ENCODE measurements around the gene DIPK1B. TPM values are rescaled to one million over a fixed set of nuclear protein-coding genes. Genes with fewer than 3 reads are reported as not detected.

The DIPK1B gene
- total RNA-seq, 1 experiment from 2014 or later: 4.0 TPM

- BruUV-seq (replicated peaks): no TSS peak
- CTCF ChIA-PET: no interaction called here
- no peak overlapping the region for H3K27ac Mint-ChIP-seq (ENCODE audit: unreplicated experiment)
Measured at GRCh38 chr9:136720898-136721338, 8.5 kb downstream of the DIPK1B start.

GRCh38 chr9:136721339-136722092 lies 9.1 kb downstream of the DIPK1B start:
- no peak overlapping the region for H3K27ac Mint-ChIP-seq (ENCODE audit: unreplicated experiment)
- CTCF ChIA-PET: no interaction called here
- no peaks in the 10 kb centered on the region for H3K27me3 Mint-ChIP-seq (ENCODE audit: unreplicated experiment)
- H3K4me3 Mint-ChIP-seq (ENCODE audit: low read depth, unreplicated experiment): no peak overlapping the region
- DNase-seq: no peak
- BruUV-seq (replicated peaks): no TSS peak
- H3K9me3 Mint-ChIP-seq (ENCODE audit: low read depth, unreplicated experiment): no peaks in the 10 kb centered on the region
- H3K36me3 Mint-ChIP-seq (ENCODE audit: insufficient read depth, unreplicated experiment): peaks cover 44% of the 10 kb centered on the region
- no peak for TF ChIP-seq CTCF (IDR thresholded peaks at IDR 0.05; ENCODE audit: unreplicated experiment)
- intact Hi-C loops (cut with micrococcal nuclease; ENCODE audit: unreplicated experiment): no loop called here
- H3K4me1 Mint-ChIP-seq (ENCODE audit: low read depth, unreplicated experiment): peaks cover 4% of the 10 kb centered on the region

More at GRCh38 chr9:136720898-136721338, 8.5 kb downstream of the DIPK1B start:
- H3K4me1 Mint-ChIP-seq (ENCODE audit: low read depth, unreplicated experiment): no peaks in the 10 kb centered on the region
- H3K36me3 Mint-ChIP-seq (ENCODE audit: insufficient read depth, unreplicated experiment): peaks cover 40% of the 10 kb centered on the region
- intact Hi-C loops (cut with micrococcal nuclease; ENCODE audit: unreplicated experiment): no loop called here
- no peak for DNase-seq
- no peaks in the 10 kb centered on the region for H3K9me3 Mint-ChIP-seq (ENCODE audit: low read depth, unreplicated experiment)
- no peak for TF ChIP-seq CTCF (IDR thresholded peaks at IDR 0.05; ENCODE audit: unreplicated experiment)
- peaks cover 6% of the 10 kb centered on the region for H3K27me3 Mint-ChIP-seq (ENCODE audit: unreplicated experiment)
- no peak overlapping the region for H3K4me3 Mint-ChIP-seq (ENCODE audit: low read depth, unreplicated experiment)

GRCh38 chr9:136722093-136722968 lies 10.0 kb downstream of the DIPK1B start:
- Mint-ChIP-seq H3K9me3 (ENCODE audit: low read depth, unreplicated experiment) (no peaks in the 10 kb centered on the region), H3K36me3 (ENCODE audit: insufficient read depth, unreplicated experiment) (peaks cover 53% of the 10 kb centered on the region), H3K27me3 (ENCODE audit: unreplicated experiment) (no peaks in the 10 kb centered on the region), H3K4me1 (ENCODE audit: low read depth, unreplicated experiment) (peaks cover 10% of the 10 kb centered on the region), H3K27ac (ENCODE audit: unreplicated experiment) (no peak overlapping the region), H3K4me3 (ENCODE audit: low read depth, unreplicated experiment) (no peak overlapping the region)
- TF ChIP-seq CTCF (IDR thresholded peaks at IDR 0.05; ENCODE audit: unreplicated experiment): no peak
- DNase-seq: no peak
- intact Hi-C loops (cut with micrococcal nuclease; ENCODE audit: unreplicated experiment): no loop called here
- CTCF ChIA-PET: interaction anchor here (0.5 kb wide), 1 partner anchor 435 kb away, joined by 3 read pairs; no protein-coding TSS in a partner anchor
- BruUV-seq (replicated peaks): no TSS peak

- no peak for DNase-seq
- BruUV-seq (replicated peaks): no TSS peak
- H3K27me3 Mint-ChIP-seq (ENCODE audit: unreplicated experiment): no peaks in the 10 kb centered on the region
- CTCF ChIA-PET: interaction anchor here (0.5 kb wide), 1 partner anchor 434 kb away, joined by 3 read pairs; no protein-coding TSS in a partner anchor
- peaks cover 59% of the 10 kb centered on the region for H3K36me3 Mint-ChIP-seq (ENCODE audit: insufficient read depth, unreplicated experiment)
- peaks cover 10% of the 10 kb centered on the region for H3K4me1 Mint-ChIP-seq (ENCODE audit: low read depth, unreplicated experiment)
- H3K9me3 Mint-ChIP-seq (ENCODE audit: low read depth, unreplicated experiment): no peaks in the 10 kb centered on the region
- no peak for TF ChIP-seq CTCF (IDR thresholded peaks at IDR 0.05; ENCODE audit: unreplicated experiment)
- no peak overlapping the region for H3K4me3 Mint-ChIP-seq (ENCODE audit: low read depth, unreplicated experiment)
- H3K27ac Mint-ChIP-seq (ENCODE audit: unreplicated experiment): no peak overlapping the region
- intact Hi-C loops (cut with micrococcal nuclease; ENCODE audit: unreplicated experiment): no loop called here
Measured at GRCh38 chr9:136722969-136723356, 10.6 kb downstream of the DIPK1B start.
